OCI-LY1 (cell line): ENCODE measurements around the gene FGD4.

Experiments used
- EZH2 ChIP-seq: fragments of 200-600 bp; sonication (generic), shearing (Covaris generic); IDR thresholded peaks from 2 replicates; pipeline ENCODE4 v1.8.0; 2017; ENCODE audit warnings: borderline replicate concordance, mixed run types, mild to moderate bottlenecking, antibody characterized with exemption, low read length, moderate library complexity, mixed read lengths
- TF ChIP-seq, protein P1 (sequence below): fragments of 200-600 bp; sonication (generic), shearing (Covaris generic); IDR thresholded peaks from 2 replicates; pipeline ENCODE4 v1.5.1; 2017; ENCODE audit warnings: mild to moderate bottlenecking, antibody characterized with exemption, low read length, moderate library complexity, mixed read lengths

- TF ChIP-seq, protein P1, sequence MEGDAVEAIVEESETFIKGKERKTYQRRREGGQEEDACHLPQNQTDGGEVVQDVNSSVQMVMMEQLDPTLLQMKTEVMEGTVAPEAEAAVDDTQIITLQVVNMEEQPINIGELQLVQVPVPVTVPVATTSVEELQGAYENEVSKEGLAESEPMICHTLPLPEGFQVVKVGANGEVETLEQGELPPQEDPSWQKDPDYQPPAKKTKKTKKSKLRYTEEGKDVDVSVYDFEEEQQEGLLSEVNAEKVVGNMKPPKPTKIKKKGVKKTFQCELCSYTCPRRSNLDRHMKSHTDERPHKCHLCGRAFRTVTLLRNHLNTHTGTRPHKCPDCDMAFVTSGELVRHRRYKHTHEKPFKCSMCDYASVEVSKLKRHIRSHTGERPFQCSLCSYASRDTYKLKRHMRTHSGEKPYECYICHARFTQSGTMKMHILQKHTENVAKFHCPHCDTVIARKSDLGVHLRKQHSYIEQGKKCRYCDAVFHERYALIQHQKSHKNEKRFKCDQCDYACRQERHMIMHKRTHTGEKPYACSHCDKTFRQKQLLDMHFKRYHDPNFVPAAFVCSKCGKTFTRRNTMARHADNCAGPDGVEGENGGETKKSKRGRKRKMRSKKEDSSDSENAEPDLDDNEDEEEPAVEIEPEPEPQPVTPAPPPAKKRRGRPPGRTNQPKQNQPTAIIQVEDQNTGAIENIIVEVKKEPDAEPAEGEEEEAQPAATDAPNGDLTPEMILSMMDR = no peak
- TF ChIP-seq EZH2 = no peak
These were observed 108.6 kb downstream of the FGD4 start for GRCh38 chr12:32507942-32508320.
